ENCODE results near the gene PRR33. TPM values are rescaled to one million over a fixed set of nuclear protein-coding genes. Genes with fewer than 3 reads are reported as not detected.

The PRR33 gene
- total and polyA plus RNA-seq, 9 donors = 0.01 TPM; not detected in 8

DNA sequence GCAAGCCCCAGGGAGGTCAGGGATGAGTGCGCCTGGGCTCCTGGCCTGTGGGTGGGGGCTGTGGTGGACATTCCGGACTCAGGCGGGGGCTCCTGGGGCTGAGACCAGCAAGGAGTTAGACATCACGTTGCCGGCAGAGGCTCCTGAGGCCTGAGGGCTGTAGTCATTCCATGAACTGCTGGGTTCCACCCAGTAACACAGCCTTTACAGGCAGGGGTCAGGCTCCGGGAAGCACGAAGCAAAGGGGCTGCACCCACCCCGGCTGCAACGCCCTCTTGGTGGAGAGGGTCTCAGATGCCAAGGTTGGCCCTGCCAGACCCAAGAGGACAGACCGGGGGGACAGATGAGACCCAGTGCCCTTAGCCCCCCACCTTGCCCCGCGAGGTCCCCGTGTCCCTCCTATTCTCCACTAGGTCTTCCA, 36.8 kb upstream of the PRR33 start:
- intact Hi-C loops (cut with DNase I) = loop anchor here in 2 of 4 donors (10.0 kb wide), 3 partner anchors 216 to 234 kb away; partner anchors contain the start of gene KRTAP5-6 (in 1 of the 2)
- H3K4me1 ChIP-seq (ENCODE audit: insufficient read depth) = peaks cover 2% of the 10 kb centered on the region
- H3K4me3 ChIP-seq = no peak overlapping the region
- DNase-seq = peak in 1 of 5 donors; percentile 36
- no peaks in the 10 kb centered on the region for H3K27me3 ChIP-seq
- H3K9me3 ChIP-seq = no peaks in the 10 kb centered on the region
- 82 to 92% (median 90%) methylated on average over 13 of the region's 13 CpGs for WGBS, 3 donors
- no peak overlapping the region for H3K27ac ChIP-seq
- TF ChIP-seq POLR2A (IDR thresholded peaks at IDR 0.05) = no peak
- TF ChIP-seq EP300 (IDR thresholded peaks at IDR 0.05) = no peak
- TF ChIP-seq CTCF (IDR thresholded peaks at IDR 0.05) = no peak
- H3K36me3 ChIP-seq = no peaks in the 10 kb centered on the region

- WGBS, 3 donors = 78 to 95% (median 91%) methylated on average over 20 of the region's 20 CpGs
- Histone ChIP-seq H3K4me1 (ENCODE audit: insufficient read depth) (peaks cover 2% of the 10 kb centered on the region), H3K36me3 (no peaks in the 10 kb centered on the region), H3K27me3 (no peaks in the 10 kb centered on the region), H3K9me3 (no peaks in the 10 kb centered on the region), H3K4me3 (no peak overlapping the region), H3K27ac (no peak overlapping the region)
- TF ChIP-seq CTCF (IDR thresholded peaks at IDR 0.05) = no peak
- no peak for TF ChIP-seq POLR2A (IDR thresholded peaks at IDR 0.05)
- no peak for TF ChIP-seq EP300 (IDR thresholded peaks at IDR 0.05)
- no peak for DNase-seq
- intact Hi-C loops (cut with DNase I) = loop anchor here in 2 of 4 donors (10.0 kb wide), 3 partner anchors 217 to 233 kb away; partner anchors contain the start of gene KRTAP5-6 (in 1 of the 2)
Observed at GRCh38 chr11:1927848-1928469, 36.3 kb upstream of the PRR33 start.

GRCh38 chr11:1927026-1927847, 35.5 kb upstream of the PRR33 start:
- no peak for TF ChIP-seq POLR2A (IDR thresholded peaks at IDR 0.05)
- no peak for TF ChIP-seq EP300 (IDR thresholded peaks at IDR 0.05)
- TF ChIP-seq CTCF (IDR thresholded peaks at IDR 0.05) = no peak
- intact Hi-C loops (cut with DNase I) = loop anchor here in 2 of 4 donors (10.0 kb wide), 3 partner anchors 218 to 232 kb away; partner anchors contain the start of gene KRTAP5-6 (in 1 of the 2)
- Histone ChIP-seq H3K27me3 (no peaks in the 10 kb centered on the region), H3K4me3 (no peak overlapping the region), H3K4me1 (ENCODE audit: insufficient read depth) (peaks cover 2% of the 10 kb centered on the region), H3K36me3 (no peaks in the 10 kb centered on the region), H3K9me3 (no peaks in the 10 kb centered on the region), H3K27ac (no peak overlapping the region)
- peak in 1 of 5 donors; percentile 40 for DNase-seq
- 70 to 82% (median 81%) methylated on average over 26 to 28 of the region's 28 CpGs for WGBS, 3 donors

DNA sequence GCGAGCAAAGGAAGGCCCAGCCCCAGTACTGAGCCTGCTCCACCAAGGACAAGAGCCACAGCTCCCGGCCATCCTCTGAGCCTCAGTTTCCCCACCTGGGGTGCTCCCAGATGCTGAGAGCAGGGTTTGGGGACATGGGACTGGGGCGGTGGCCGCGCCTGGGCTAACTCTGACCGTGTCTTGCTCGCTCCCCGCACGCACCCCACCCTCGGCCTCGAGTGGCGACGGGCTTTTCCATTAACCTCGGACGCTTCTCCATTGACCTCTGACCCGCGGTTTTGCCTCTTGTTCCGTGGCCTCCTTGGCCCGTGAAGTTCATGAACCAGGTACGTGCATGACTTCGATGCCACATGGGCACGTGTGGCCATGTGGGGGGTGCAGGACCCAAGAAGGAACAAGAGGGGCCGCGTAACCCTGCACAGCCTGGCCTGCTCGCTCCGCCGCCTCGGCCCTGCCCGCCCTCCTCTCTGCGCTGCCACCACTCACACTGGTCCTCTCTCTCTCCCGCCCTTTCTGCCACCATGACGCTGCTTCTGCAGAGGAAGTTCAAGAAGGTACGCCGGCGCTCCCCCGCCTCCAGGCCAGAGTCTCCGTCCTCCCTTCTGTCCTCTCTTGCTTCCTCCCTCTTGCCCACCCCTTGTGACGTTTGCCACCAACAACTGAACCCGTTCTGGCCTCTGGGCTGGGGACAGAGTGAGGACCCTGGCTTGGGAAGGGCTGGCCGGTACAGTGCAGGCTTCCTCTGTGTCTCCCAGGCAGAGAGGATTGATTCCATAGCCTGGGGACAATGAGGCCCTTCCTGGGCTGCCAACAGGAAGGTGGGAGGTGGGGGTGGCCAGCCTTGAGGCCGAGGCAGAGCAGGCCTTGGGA, 34.7 kb upstream of the PRR33 start:
- Histone ChIP-seq H3K4me3 (no peak overlapping the region), H3K27me3 (no peaks in the 10 kb centered on the region), H3K36me3 (no peaks in the 10 kb centered on the region), H3K9me3 (no peaks in the 10 kb centered on the region), H3K27ac (no peak overlapping the region), H3K4me1 (ENCODE audit: insufficient read depth) (peaks cover 5% of the 10 kb centered on the region)
- TF ChIP-seq CTCF (IDR thresholded peaks at IDR 0.05) = no peak
- no peak for TF ChIP-seq POLR2A (IDR thresholded peaks at IDR 0.05)
- no peak for TF ChIP-seq EP300 (IDR thresholded peaks at IDR 0.05)
- WGBS, 3 donors = 90 to 92% (median 90%) methylated on average over 41 of the region's 41 CpGs
- peak in 1 of 5 donors; percentile 34 for DNase-seq
- intact Hi-C loops (cut with DNase I) = loop anchor here in 2 of 4 donors (10.0 kb wide), 3 partner anchors 218 to 232 kb away; partner anchors contain the start of gene KRTAP5-6 (in 1 of the 2)
